ENCODE results near the gene CBR3. TPM values are rescaled to one million over a fixed set of nuclear protein-coding genes. Genes with fewer than 3 reads are reported as not detected.

The CBR3 gene
- total and polyA plus RNA-seq, 9 of the 15 experiments (the other 6 are each of a cell fraction or from before 2014, with no cell fraction given) = not detected

- no peak for TF ChIP-seq TSHZ1 (CRISPR knock-in tag; IDR thresholded peaks at IDR 0.05)
- TF ChIP-seq FOXA3 (CRISPR knock-in tag; conservative IDR thresholded peaks at IDR 0.05 in 1 of 2, IDR thresholded peaks at IDR 0.05 in 1 of 2) = peak in 1 of 2 experiments; percentile 18; a peak in 1 of 4 replicates
- TF ChIP-seq THRAP3 (IDR thresholded peaks at IDR 0.05; ENCODE audit: borderline replicate concordance) = no peak
- TF ChIP-seq ZNF197 (CRISPR knock-in tag; IDR thresholded peaks at IDR 0.05; ENCODE audit: low read depth) = no peak
- no peak for TF ChIP-seq RFX7 (CRISPR knock-in tag; IDR thresholded peaks at IDR 0.05)
- TF ChIP-seq CHAMP1 (IDR thresholded peaks at IDR 0.05) = no peak
- no peak for TF ChIP-seq ZNF347 (CRISPR knock-in tag; IDR thresholded peaks at IDR 0.05; ENCODE audit: low read depth)
- 0 out of 2 replicates have a peak, but pooled peaks have one; percentile 21 for TF ChIP-seq ZNF589 (CRISPR knock-in tag; IDR thresholded peaks at IDR 0.05; ENCODE audit: low read depth)
- peak; percentile 38; the same call in 1 of the 2 replicates for TF ChIP-seq NR2C1 (IDR thresholded peaks at IDR 0.05)
- peak; percentile 53 for TF ChIP-seq NR2C1 (tag; IDR thresholded peaks at IDR 0.05)
- no peak for TF ChIP-seq CBX8 (IDR thresholded peaks at IDR 0.05; ENCODE audit: borderline replicate concordance, extremely low read depth, low read depth, low read length, poor library complexity, severe bottlenecking)
- TF ChIP-seq ZC3H11A (IDR thresholded peaks at IDR 0.05; ENCODE audit: low read depth, low read length) = no peak
- no peak for TF ChIP-seq GTF2F1 (IDR thresholded peaks at IDR 0.05; ENCODE audit: low read depth, low read length)
- no peak for TF ChIP-seq SMAD2 (IDR thresholded peaks at IDR 0.05; ENCODE audit: low read depth, low read length)
- TF ChIP-seq CCNT2 (IDR thresholded peaks at IDR 0.05; ENCODE audit: borderline replicate concordance, extremely low read depth, insufficient read length, low read depth, low read length) = no peak
- no peak for TF ChIP-seq SIN3B (IDR thresholded peaks at IDR 0.05; ENCODE audit: low read depth)
These were observed 15.2 kb downstream of the CBR3 start (continued) for GRCh38 chr21:36149788-36150711.

Data from K562 (cell line).